H9 (cell line): Measurements from ENCODE around the gene IVL. TPM values are rescaled to one million over a fixed set of nuclear protein-coding genes. Genes with fewer than 3 reads are reported as not detected.

ENCODE experiments used
- DNase-seq: peaks from one replicate; pipeline ENCODE4 v3.0.0-alpha.2; 2017
- H2AFZ ChIP-seq: one replicate; pipeline ENCODE4 v1.6.1; 2013; ENCODE audit warnings: mild to moderate bottlenecking, low read length, control low read depth, moderate library complexity
- H2AK5ac ChIP-seq: 2 replicates; pipeline ENCODE4 v1.6.1; 2013; ENCODE audit warnings: low read length, control low read depth, mixed read lengths; ENCODE audit not compliant: insufficient read length
- H2BK120ac ChIP-seq: one replicate; pipeline ENCODE4 v1.6.1; 2013; ENCODE audit warnings: low read depth, mild to moderate bottlenecking, low read length, control low read depth, inconsistent platforms; ENCODE audit not compliant: poor library complexity, severe bottlenecking
- H2BK12ac ChIP-seq: 2 replicates; pipeline ENCODE4 v1.6.1; 2013; ENCODE audit warnings: low read length, control low read depth, mixed read lengths, low read depth; ENCODE audit not compliant: insufficient read length
- H2BK15ac ChIP-seq: 2 replicates; pipeline ENCODE4 v1.6.1; 2013; ENCODE audit warnings: low read depth, low read length, control low read depth
- H2BK20ac ChIP-seq: one replicate; pipeline ENCODE4 v1.6.1; 2013; ENCODE audit warnings: low read depth, mild to moderate bottlenecking, low read length, control low read depth, inconsistent platforms; ENCODE audit not compliant: poor library complexity, severe bottlenecking
- H2BK5ac ChIP-seq: 2 replicates; pipeline ENCODE4 v1.6.1; 2013; ENCODE audit warnings: low read length, control low read depth, mixed read lengths; ENCODE audit not compliant: insufficient read length
- H3K14ac ChIP-seq: 2 replicates; pipeline ENCODE4 v1.6.1; 2013; ENCODE audit warnings: low read length, control low read depth; ENCODE audit not compliant: insufficient read depth
- H3K18ac ChIP-seq: 2 replicates; pipeline ENCODE4 v1.6.1; 2013; ENCODE audit warnings: low read depth, mild to moderate bottlenecking, mixed read lengths, low read length, control low read depth; ENCODE audit not compliant: insufficient read length
- H3K23ac ChIP-seq: 2 replicates; pipeline ENCODE4 v1.6.1; 2013; ENCODE audit warnings: low read length, control low read depth, mixed read lengths, low read depth; ENCODE audit not compliant: insufficient read length
- H3K23me2 ChIP-seq: 2 replicates; pipeline ENCODE4 v1.6.1; 2013; ENCODE audit warnings: low read depth, mild to moderate bottlenecking, mixed read lengths, low read length, control low read depth; ENCODE audit not compliant: insufficient read length, poor library complexity, severe bottlenecking
- H3K27ac ChIP-seq: 2 replicates; pipeline ENCODE4 v1.5.1; 2013; ENCODE audit warnings: low read length, control low read depth, mixed read lengths, low read depth; ENCODE audit not compliant: insufficient read length
- H3K27me3 ChIP-seq: 2 replicates; pipeline ENCODE4 v1.6.1; 2013; ENCODE audit warnings: low read length, control low read depth, inconsistent platforms; ENCODE audit not compliant: insufficient read depth
- H3K4ac ChIP-seq: 2 replicates; pipeline ENCODE4 v1.6.1; 2013; ENCODE audit warnings: low read depth, mild to moderate bottlenecking, control low read depth, inconsistent platforms, low read length, moderate library complexity
- H3K4me1 ChIP-seq: 2 replicates; pipeline ENCODE4 v1.6.1; 2013; ENCODE audit warnings: low read length, control low read depth, inconsistent platforms; ENCODE audit not compliant: insufficient read depth
- H3K4me2 ChIP-seq: 2 replicates; pipeline ENCODE4 v1.6.1; 2013; ENCODE audit warnings: low read length, control low read depth, mixed read lengths; ENCODE audit not compliant: insufficient read length, insufficient read depth
- H3K56ac ChIP-seq: 2 replicates; pipeline ENCODE4 v1.6.1; 2013; ENCODE audit warnings: low read depth, mild to moderate bottlenecking, mixed read lengths, low read length, control low read depth; ENCODE audit not compliant: insufficient read length
- H3K79me1 ChIP-seq: 2 replicates; pipeline ENCODE4 v1.6.1; 2013; ENCODE audit warnings: low read depth, mild to moderate bottlenecking, moderate library complexity, low read length, control low read depth, inconsistent platforms; ENCODE audit not compliant: insufficient read depth, poor library complexity, severe bottlenecking
- H3K79me2 ChIP-seq: 2 replicates; pipeline ENCODE4 v1.6.1; 2013; ENCODE audit warnings: low read length, control low read depth, inconsistent platforms; ENCODE audit not compliant: insufficient read depth
- H3K9ac ChIP-seq: 2 replicates; pipeline ENCODE4 v1.6.1; 2013; ENCODE audit warnings: low read length, control low read depth, mixed read lengths; ENCODE audit not compliant: insufficient read length; ENCODE audit errors: extremely low read depth
- H3K9me3 ChIP-seq: one replicate; pipeline ENCODE4 v1.6.1; 2013; ENCODE audit warnings: low read depth, low read length, inconsistent platforms; ENCODE audit not compliant: control insufficient read depth
- H3T11ph ChIP-seq: one replicate; pipeline ENCODE4 v1.6.1; 2013; ENCODE audit warnings: mild to moderate bottlenecking, low read length, control low read depth, inconsistent platforms
- H4K20me1 ChIP-seq: one replicate; pipeline ENCODE4 v1.6.1; 2013; ENCODE audit not compliant: control insufficient read depth, insufficient read length, insufficient read depth
- H4K5ac ChIP-seq: 2 replicates; pipeline ENCODE4 v1.6.1; 2013; ENCODE audit warnings: low read depth, mild to moderate bottlenecking, mixed read lengths, low read length, control low read depth; ENCODE audit not compliant: insufficient read length
- H4K8ac ChIP-seq: replicated peaks from 2 replicates; pipeline ENCODE4 v1.6.1; 2013; ENCODE audit warnings: low read length, control low read depth, mixed read lengths, low read depth; ENCODE audit not compliant: insufficient read length
- H4K91ac ChIP-seq: 2 replicates; pipeline ENCODE4 v1.6.1; 2013; ENCODE audit warnings: low read depth, mild to moderate bottlenecking, moderate library complexity, mixed read lengths, low read length, control low read depth; ENCODE audit not compliant: insufficient read length
- H3K27ac Mint-ChIP-seq, 3 experiments: 2 replicates in 2 of 3; 3 replicates in 1 of 3; pipeline ENCODE4 v1.8.0; 2020 to 2021; ENCODE audit warnings: mixed read lengths in 3 of 3, mild to moderate bottlenecking in 1 of 3, moderate library complexity in 1 of 3
- H3K27me3 Mint-ChIP-seq: 2 replicates; pipeline ENCODE4 v1.8.0; 2021; ENCODE audit warnings: low read depth, mild to moderate bottlenecking, moderate library complexity, mixed read lengths
- H3K36me3 Mint-ChIP-seq, 3 experiments: 2 replicates in 2 of 3; 3 replicates in 1 of 3; pipeline ENCODE4 v1.8.0; 2020 to 2021; ENCODE audit warnings: low read depth in 3 of 3, mixed read lengths in 3 of 3; ENCODE audit not compliant: insufficient read depth in 1 of 3
- H3K4me1 Mint-ChIP-seq, 2 experiments: 2 replicates each; pipeline ENCODE4 v1.8.0; 2020; ENCODE audit warnings: mixed read lengths in 2 of 2
- H3K4me3 Mint-ChIP-seq, 2 experiments: 2 replicates in 1 of 2; 3 replicates in 1 of 2; pipeline ENCODE4 v1.8.0; 2020 to 2021; ENCODE audit warnings: mild to moderate bottlenecking in 2 of 2, mixed read lengths in 2 of 2, moderate library complexity in 1 of 2
- H3K9me3 Mint-ChIP-seq, 2 experiments: 2 replicates in 1 of 2; 3 replicates in 1 of 2; pipeline ENCODE4 v1.8.0; 2020; ENCODE audit warnings: mild to moderate bottlenecking in 2 of 2, mixed read lengths in 2 of 2, moderate library complexity in 1 of 2
- WGBS: extraction: QIAGEN DNeasy Blood & Tissue Kit; methylation state at CpG from one replicate; pipeline ENCODE4 v1.1.7; 2013; ENCODE audit warnings: missing lambda C conversion rate, low lambda C conversion rate, mixed read lengths; ENCODE audit not compliant: insufficient read length; ENCODE audit errors: extremely low coverage; 5-methylcytosine and 5-hydroxymethylcytosine counted together
- total RNA-seq: library from RNA; stranded (reverse); gene quantifications from 2 replicates; pipeline ENCODE4 v1.2.1, GENCODE V29; 2021
- TF ChIP-seq, protein P1 (sequence below): fragments of 200-600 bp; sonication (generic); conservative IDR thresholded peaks from 3 replicates; pipeline ENCODE4 v1.8.0; 2021; ENCODE audit warnings: antibody characterized with exemption, mild to moderate bottlenecking

IVL gene
- total RNA-seq, 1 experiment from 2014 or later, result not detected

DNA sequence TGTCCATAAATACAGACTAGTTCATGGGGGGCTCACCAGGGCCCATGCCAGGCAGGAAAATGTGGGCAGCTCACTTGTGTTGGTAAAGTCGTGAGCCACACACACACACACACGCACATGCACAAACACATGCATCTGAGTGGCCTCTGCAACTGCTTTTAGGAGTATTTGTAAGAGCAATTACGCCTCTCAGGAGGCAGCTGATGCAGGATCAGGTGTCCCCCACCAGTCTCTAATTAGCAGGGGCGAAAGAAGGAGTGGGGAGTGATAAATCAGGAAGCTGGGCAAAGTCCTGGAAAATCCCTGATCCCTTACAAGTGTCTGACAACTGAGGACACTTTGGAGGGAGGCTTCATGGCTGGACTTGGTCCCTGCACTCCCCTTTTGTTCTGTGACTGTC is 5.7 kb upstream of the IVL start:
- Histone ChIP-seq H3K4me2 (no peak overlapping the region), H2BK5ac (no peak overlapping the region), H2AK5ac (no peak overlapping the region), H2AFZ (no peak overlapping the region), H3K9ac (no peak overlapping the region), H3K18ac (no peak overlapping the region), H3K56ac (no peak overlapping the region), H3K4ac (no peak overlapping the region), H4K5ac (no peak overlapping the region), H3K4me1 (no peaks in the 10 kb centered on the region), H3K23ac (no peak overlapping the region), H2BK12ac (no peak overlapping the region), H3K23me2 (no peaks in the 10 kb centered on the region), H2BK15ac (no peak overlapping the region), H4K91ac (no peak overlapping the region), H3K9me3 (no peaks in the 10 kb centered on the region), H3K79me1 (no peaks in the 10 kb centered on the region), H3K79me2 (no peaks in the 10 kb centered on the region), H3K27ac (no peak overlapping the region), H3K14ac (no peak overlapping the region), H3K27me3 (no peaks in the 10 kb centered on the region), H2BK20ac (no peak overlapping the region), H3T11ph (no peak overlapping the region), H4K20me1 (no peaks in the 10 kb centered on the region), H4K8ac (no peak overlapping the region), H2BK120ac (no peak overlapping the region)
- no CpG with 5 or more reads among the region's 4 CpGs for WGBS
- peaks cover 7% of the 10 kb centered on the region for H3K27me3 Mint-ChIP-seq
- H3K4me3 Mint-ChIP-seq, result no peak overlapping the region
- DNase-seq, result no peak
- H3K36me3 Mint-ChIP-seq, result peaks cover 0 to 25% (median 0%) of the 10 kb centered on the region in 3 experiments; a peak in 3 of 7 replicates
- H3K9me3 Mint-ChIP-seq, result peaks cover 68 to 85% of the 10 kb centered on the region in 2 experiments
- H3K27ac Mint-ChIP-seq, result no peak overlapping the region
- TF ChIP-seq, protein P1, sequence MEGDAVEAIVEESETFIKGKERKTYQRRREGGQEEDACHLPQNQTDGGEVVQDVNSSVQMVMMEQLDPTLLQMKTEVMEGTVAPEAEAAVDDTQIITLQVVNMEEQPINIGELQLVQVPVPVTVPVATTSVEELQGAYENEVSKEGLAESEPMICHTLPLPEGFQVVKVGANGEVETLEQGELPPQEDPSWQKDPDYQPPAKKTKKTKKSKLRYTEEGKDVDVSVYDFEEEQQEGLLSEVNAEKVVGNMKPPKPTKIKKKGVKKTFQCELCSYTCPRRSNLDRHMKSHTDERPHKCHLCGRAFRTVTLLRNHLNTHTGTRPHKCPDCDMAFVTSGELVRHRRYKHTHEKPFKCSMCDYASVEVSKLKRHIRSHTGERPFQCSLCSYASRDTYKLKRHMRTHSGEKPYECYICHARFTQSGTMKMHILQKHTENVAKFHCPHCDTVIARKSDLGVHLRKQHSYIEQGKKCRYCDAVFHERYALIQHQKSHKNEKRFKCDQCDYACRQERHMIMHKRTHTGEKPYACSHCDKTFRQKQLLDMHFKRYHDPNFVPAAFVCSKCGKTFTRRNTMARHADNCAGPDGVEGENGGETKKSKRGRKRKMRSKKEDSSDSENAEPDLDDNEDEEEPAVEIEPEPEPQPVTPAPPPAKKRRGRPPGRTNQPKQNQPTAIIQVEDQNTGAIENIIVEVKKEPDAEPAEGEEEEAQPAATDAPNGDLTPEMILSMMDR, result no peak
- H3K4me1 Mint-ChIP-seq, result no peaks in the 10 kb centered on the region
